Right ventricle myocardium inferior (tissue), 1 donor: ENCODE measurements around the gene ARHGAP24. TPM values are rescaled to one million over a fixed set of nuclear protein-coding genes. Genes with fewer than 3 reads are reported as not detected.

Experiments used
- ATAC-seq: fragments of 200-7000 bp; cut with Tn5 transposase; one replicate; pipeline ENCODE4 v1.9.1; 2020; ENCODE audit warnings: mild to moderate bottlenecking, moderate library complexity
- DNase-seq: peaks from one replicate; pipeline ENCODE4 v3.0.0; 2021; ENCODE audit errors: missing footprints
- intact Hi-C: fragments of 100-400 bp; cut with DNase I; formaldehyde crosslinking; loops from one replicate; pipeline ENCODE4 v1.11.0; 2022
- total RNA-seq: library from RNA; stranded (reverse); fragmentation: NEBNext Ultra II Directional; extraction: Animal tissue kit (Norgen Biotek cat#: 25700); gene quantifications from one replicate; pipeline ENCODE4 v1.2.1, GENCODE V29; 2021
- donor health status: DM: no; HTN: yes; CAD: no; lungs with severe emphysema.

ARHGAP24 gene
- total RNA-seq, 1 donor from 2014 or later: 10.6 TPM

DNA sequence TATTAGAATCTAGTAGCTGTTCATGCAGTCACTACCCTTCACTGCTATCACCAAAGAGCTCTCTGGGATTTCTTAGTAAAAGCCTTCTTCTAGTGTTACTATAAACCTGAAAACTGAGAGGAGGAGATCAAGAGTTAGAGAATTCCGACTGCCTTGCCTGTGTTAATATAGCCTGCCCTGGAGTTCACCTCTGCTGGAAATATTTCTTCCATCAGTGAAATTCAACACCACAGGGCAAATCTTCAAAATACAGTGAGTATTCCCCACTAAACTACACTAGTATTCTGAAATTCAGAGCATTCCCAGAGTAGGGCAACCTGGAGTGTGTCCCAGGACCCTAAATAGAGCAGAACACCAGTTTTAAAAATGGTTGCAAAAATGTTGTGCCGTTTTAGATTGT is 301.1 kb downstream of the ARHGAP24 start:
- ATAC-seq (no peak), DNase-seq (no peak)
- intact Hi-C loops: no loop called here

DNA sequence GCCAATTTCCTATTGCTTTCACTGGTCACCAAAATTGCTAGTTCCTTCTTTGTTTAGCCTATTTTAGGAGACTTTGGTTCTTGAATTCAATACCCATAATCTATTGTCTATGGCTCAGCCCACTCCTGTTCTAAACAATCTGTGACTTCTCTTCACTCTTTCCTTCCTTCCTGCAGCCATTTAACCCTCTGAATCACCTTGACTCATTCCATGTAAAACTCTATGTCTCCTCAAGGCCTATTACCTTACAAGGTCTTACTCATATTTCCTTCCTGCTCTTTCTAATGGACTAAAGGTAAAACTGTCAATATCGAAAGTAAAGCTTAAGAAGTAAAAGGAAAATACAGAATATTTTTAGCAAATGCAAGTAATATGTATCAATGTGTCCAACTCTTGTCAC is 301.6 kb downstream of the ARHGAP24 start:
- intact Hi-C loops: no loop called here
- no peak for ATAC-seq
- DNase-seq: no peak

DNA sequence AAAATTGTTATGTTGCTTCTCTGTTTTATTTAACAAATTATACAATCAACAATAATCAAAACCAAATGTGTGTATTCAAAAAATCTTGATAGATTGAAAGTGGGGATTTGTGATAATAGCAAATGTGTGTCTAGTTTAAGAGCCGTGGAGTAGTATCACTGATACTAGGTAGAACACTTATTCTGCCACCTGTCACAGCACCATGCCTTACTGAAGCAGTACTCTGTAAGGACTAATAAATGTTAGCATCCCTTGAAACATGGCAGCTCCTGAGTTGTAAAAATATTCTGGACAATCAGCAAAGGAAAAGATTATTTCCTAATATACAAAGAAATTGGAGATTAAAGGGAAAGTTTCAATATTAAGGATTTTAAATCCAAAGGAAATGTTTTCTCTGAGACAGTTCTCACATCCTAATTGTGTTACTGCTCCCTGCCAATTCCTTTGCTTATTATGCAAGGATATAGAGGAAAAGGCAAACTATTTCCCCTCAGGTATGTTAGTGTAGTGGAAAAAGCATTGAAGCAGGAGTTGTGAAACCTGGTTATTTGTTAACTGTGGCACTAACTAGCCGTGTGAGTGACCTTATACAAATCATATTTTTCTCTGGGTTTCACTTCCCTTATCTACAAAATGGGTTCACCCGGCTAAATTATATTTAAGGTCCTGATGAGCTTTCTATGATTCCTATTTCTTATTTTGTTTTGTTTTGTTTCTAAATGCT is 303.1 kb downstream of the ARHGAP24 start:
- DNase-seq: no peak
- intact Hi-C loops: no loop called here
- ATAC-seq: no peak

DNA sequence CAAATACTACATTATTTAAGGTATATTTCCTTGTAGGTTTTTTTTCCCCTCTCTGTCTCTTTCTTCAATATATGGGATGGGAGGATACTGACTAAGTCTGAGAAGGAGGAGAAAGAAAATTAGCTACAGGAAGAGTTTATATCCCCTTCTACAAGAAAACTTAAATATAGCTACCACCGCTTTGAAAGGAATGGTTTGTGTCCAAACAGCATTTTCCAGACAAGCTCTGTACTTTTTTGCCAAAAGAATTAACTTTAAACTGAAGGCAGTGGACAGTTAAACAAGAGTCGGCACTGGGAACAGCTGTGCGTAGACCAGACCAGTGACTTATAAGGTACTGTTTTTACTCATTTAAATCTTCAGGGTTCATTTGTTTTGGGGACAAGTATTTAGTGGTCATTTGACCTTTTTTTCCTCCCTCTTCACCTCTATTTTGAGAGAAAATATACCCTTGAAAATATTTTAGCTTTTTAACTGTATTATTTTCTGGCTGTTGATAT is 303.7 kb downstream of the ARHGAP24 start:
- intact Hi-C loops: no loop called here
- peak; percentile 51 for ATAC-seq
- no peak for DNase-seq

DNA sequence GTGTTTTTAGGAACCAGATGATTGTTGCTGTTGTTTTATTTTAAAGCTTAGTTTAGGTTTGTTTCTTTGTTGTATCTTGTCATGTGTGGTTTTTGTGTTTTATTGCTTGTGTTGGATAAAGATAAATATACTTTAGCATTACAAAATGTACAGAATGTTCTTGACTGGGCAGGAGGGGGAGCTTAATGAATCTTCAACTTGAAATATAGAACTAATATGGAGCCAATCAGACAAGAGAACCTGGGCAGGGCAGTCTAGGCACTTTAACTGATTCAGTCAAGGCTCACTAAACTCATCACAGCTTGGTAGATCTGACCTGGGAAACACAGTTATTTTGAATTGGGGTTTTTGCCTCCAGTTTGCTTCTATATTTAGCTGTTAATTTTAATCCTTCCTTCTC is 304.2 kb downstream of the ARHGAP24 start:
- ATAC-seq (no peak), DNase-seq (no peak)
- intact Hi-C loops: no loop called here

DNA sequence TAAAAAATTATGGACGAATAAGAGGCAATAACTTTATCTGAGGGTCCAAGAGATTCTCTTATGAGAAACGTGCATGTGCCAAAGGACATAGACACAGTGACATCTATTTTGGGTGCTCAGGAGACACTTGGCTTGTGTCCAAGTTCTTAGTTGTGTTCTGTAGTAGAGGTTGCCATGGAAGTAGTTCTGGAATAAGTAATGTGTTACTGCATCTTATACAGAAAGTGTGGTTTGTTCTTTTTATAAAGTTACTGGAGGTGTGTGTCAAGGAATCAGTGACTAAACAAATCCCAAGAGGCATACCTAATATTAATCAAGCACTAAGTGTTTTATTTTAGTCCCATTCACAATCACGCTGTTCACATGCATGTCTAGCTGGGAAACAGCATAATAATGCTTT is 305.7 kb downstream of the ARHGAP24 start:
- intact Hi-C loops: no loop called here
- DNase-seq: no peak
- peak; percentile 69 for ATAC-seq

DNA sequence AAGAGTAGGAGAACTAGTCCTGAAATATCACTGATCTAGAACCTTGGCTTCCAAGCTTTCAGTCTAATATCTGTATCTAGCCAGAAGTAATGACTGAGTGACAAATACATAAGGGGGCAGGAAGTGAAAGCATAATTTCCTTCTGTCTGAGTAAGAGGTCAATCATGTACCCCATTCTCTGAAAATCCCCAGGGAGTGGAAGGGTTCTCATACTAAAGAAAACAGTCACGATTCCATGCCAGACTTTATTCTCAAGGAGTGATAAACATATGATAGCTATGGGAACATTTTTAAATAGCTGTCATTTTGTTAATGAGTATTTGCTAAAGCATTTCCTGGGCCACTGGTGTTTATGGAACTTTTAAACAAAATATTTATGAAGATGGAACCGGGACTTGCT is 308.5 kb downstream of the ARHGAP24 start:
- ATAC-seq (no peak), DNase-seq (no peak)
- intact Hi-C loops: no loop called here

DNA sequence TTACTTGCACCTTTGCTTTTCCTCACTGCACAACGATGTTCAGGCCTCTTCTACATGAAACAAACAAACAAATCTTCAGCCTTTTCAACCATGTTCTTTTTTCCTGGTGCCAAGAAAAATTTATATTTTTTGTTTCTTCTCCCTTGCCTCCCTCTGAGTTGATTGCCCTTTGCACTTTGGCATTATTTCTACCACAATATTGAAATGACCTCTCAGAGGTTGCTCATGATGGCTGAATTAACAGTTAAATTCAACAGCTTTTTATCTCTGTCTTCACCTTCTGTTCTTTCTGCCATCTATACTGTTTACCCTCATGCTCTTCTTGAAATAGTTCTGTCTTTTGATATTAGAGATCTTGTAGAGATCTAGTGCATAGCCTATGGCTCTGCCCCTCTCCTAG is 308.9 kb downstream of the ARHGAP24 start:
- ATAC-seq (no peak), DNase-seq (no peak)
- intact Hi-C loops: no loop called here

DNA sequence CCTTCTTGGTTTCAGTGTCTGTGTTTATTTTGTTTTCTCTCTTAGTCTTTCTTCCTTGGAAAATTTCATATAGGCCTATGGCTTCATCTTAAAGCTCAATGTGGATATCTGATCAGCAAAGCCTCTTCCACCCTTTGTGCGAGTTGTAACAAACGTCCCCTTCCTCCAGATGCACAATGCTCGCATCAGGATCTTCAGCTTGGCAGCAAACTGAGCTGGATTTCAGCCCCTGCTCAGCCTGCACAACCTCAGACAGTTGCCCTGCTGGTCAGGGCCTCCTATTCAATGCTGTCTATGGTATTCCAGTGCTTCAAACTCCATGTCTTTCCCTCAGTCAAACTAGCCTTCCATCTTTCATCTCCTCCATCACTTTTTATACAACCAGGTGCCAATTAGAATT is 309.4 kb downstream of the ARHGAP24 start:
- intact Hi-C loops: no loop called here
- ATAC-seq (no peak), DNase-seq (no peak)

DNA sequence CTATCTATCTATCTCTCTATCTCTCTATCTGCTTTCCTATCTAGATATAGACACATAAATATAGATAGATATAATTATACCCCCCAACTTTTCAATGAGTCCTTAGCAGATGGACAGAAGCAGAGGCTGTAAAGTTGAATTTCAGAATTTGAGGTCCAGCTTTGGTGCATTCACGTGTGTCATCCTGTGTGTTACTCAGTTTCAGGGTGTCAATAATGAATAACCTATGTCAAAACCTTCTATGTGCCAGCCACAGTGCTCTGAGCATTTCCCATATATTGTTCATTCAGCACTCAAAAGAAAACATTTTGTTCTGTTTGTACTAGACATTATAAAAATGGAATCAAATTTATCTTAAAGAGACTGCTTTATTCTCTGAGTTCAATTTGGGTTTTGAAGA is 310.0 kb downstream of the ARHGAP24 start:
- intact Hi-C loops: no loop called here
- no peak for DNase-seq
- no peak for ATAC-seq

DNA sequence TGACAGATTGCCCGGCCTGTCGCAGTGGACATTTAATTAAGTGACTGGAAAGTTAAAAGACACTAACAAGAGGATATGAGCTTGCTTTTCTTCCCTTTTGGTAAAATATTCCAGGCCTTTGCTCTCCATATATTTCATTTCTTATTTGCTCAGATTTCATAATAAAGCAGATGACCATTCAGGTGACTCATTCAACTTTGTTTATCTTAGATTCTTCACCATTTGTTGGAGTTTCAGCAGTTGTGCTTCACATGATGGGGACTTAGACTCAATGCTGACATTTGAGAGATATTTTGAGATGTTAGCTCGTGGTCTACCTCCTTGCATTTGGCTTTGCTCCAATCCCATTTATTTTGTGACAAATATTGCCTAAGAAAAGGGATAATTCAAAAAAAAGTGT is 312.2 kb downstream of the ARHGAP24 start:
- ATAC-seq (no peak), DNase-seq (no peak)
- intact Hi-C loops: no loop called here

DNA sequence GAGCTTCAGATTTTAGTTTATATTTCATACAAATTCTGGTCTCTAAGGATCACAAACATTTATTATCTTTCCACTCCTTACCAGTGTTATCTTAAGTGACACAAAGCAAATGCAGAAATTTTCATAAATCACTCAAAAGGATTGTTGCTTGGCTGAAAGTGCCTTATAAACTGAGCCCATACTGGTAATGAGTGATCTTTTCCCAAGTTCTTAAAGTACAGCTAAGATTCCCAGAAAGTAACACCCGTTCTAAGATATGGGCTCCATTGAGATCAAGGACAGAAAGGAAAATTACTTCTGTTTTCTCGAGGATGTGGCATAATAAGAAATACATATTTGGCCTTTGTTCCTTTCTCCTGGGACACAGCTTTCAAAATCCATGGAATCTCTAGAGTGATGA is 313.7 kb downstream of the ARHGAP24 start:
- ATAC-seq (no peak), DNase-seq (no peak)
- intact Hi-C loops: no loop called here

DNA sequence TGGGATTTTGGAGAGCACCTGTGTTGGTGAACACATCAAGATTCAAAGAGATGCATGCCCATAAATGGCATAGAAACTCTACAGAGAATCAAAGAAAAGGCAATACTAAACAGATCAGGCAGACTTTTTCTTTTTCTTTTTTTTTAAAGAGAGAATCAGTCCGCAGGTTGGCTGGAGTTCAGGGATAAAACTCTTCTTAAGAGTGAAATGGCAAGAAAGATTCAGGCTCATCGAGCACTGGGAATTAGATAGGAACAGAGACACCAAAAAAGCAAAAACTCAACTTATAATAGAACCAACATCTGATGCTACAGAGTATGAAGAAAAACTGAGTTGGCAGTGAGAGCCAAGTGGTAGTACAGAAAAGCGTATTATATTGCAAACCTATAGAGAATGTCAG is 314.3 kb downstream of the ARHGAP24 start:
- no peak for ATAC-seq
- intact Hi-C loops: no loop called here

DNA sequence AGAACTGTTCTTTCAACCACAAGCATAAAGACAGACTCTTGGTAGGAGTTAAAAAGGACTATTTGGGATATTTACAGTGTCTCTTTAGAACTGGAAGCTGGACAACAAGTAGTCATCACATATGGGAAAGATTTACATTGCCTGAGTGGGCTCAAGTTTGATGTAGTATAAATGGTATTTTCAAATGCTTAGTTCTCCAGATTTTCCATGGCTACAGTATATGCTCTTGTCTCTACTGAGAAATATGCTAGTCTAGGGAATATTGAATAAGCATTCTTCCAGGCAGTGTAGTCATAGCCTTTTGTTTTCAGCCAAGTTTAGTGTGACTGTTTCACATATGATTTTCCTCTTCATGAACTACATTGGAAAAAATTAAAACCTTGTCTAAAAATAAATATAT is 315.6 kb downstream of the ARHGAP24 start:
- no peak for ATAC-seq
- intact Hi-C loops: loop anchor here (10.0 kb wide), 1 partner anchor 706 kb away; no protein-coding TSS in a partner anchor

More for the DNA sequence above, 314.3 kb downstream of the ARHGAP24 start:
- DNase-seq: no peak

DNA sequence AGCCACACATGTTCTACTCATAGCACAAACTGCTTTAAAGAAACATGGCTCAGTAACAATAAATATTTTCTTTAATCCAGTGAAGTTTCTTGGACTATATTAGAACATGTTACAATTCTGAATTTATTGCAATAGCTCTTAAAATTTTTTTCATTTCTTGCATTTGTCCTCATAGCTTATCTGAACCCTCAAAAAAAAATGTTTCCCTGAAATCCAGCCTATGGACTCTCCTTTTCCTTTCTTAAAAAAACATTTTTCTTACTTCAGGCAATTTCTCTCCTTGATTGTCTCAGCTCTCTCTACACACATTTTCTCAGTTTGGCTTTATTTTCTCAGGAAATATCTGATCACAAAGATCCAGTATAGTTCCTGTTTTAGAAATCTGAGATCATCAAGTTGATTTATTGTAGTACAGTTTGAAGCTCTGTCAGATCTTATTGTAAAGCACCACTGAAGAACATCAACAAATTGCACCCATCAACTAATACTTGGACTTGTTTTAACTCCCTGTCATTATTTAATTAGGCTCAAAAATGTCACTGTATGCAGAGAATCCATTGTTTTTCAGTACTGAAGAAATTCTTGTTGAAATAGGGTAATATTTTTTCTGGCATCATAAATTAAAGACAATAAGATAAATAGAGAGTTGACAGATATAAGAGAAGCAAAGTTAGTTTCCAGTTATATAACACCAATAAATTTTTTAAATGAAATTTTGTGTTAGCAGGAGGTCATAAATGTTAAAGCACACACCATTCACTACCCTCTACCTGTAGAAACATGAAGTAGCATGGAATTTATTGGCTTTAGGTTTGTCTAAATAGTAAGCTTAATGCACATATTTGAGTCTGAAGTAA is 317.7 kb downstream of the ARHGAP24 start:
- no peak for ATAC-seq
- intact Hi-C loops: loop anchor here (10.0 kb wide), 1 partner anchor 708 kb away; no protein-coding TSS in a partner anchor
- no peak for DNase-seq

More for the DNA sequence above, 315.6 kb downstream of the ARHGAP24 start:
- DNase-seq: no peak

DNA sequence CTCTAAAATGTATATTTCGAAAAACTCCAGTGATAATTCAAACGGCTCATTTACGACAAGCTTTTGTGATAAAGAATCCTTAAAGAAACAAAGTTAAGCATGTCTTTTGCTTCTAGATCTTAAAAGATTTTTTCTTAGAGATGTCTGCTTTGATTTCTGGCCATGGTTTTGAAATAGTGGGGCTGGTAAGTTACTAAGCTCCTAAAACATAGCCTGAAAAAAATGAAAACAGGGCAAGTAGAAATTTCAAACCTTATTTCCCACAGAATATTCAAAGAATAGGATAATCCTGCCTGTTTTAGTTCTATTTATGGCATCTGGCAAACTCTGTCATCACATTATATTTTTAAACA is 318.3 kb downstream of the ARHGAP24 start:
- intact Hi-C loops: loop anchor here (10.0 kb wide), 1 partner anchor 708 kb away; no protein-coding TSS in a partner anchor
- DNase-seq (no peak), ATAC-seq (no peak)

DNA sequence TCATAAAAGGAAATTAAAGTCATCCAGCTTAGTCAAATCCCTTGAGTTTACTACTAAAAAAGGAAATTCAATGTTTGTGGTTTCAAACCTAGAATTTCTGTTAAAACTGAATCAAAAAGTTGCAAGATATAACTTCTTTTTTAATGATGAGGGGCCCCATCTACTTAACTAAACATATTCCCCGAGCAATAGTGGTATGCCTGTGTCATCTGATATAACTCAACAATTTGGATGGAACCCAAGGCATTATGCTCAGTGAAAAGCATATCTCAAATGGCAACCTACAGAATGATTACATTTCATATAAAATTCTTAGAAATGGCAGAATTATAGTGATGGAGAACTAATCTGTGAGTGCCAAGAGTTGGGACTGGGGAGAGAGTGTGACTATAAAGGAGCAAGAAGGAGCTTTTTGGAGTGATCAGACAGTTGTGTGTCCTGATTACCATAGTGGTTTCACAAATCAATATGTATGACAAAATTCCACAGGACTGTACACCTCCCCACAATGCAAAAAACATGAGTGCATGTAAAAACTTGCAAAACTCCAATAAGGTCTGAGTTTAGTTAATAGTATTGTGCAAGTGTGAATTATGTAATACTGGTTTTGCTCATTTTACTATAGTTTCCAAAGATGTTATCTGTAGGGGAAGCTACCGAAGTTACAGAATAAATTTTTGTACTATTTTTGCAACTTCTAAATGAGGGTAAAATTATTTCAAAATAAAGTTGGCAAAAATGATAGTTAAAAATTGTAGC is 323.2 kb downstream of the ARHGAP24 start:
- intact Hi-C loops: loop anchor here (10.0 kb wide), 1 partner anchor 713 kb away; no protein-coding TSS in a partner anchor
- ATAC-seq: peak; percentile 39

DNA sequence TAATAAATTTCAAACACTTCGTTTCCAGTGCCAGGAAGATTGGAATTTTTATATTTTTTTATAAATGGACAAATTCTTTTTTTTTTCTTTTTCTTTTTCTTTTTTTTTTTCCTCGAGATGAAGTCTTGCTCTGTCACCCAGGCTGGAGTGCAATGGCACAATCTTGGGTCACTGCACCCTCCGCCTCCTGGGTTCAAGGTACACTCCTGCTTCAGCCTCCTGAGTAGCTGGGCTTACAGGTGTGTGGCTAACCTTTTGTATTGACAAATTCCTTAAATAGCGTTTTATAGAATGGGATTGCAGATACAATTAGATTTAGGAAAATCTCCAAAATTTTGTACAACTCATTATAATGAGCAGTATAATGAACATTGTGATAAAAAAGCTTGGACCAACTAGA is 328.9 kb downstream of the ARHGAP24 start:
- intact Hi-C loops: no loop called here
- DNase-seq (no peak), ATAC-seq (no peak)

More for the DNA sequence above, 323.2 kb downstream of the ARHGAP24 start:
- DNase-seq: no peak

DNA sequence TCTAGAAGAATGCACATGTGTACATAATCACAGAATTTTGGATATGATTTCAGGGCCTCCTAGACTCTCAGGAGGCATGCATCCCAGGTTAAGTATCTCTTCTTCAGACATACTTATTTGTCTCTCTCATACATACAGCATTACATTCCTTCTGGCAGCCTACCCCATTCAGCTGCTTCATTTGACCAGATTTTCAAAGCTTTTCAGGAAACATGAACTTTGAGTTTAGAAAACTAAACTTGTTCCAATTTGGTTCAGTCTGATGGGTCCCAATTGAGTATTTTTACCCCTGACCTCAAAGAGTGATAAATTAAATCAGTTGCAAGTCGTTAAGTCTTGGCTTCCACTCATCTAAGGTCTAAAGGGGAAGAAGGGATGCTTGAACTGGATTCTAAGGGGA is 330.9 kb downstream of the ARHGAP24 start:
- intact Hi-C loops: no loop called here
- ATAC-seq (no peak), DNase-seq (no peak)
